GM12878 (cell line): ENCODE measurements around the gene CCDC78.

Experiments
- ATF2 ChIP-seq: IDR thresholded peaks from 2 replicates; pipeline ENCODE4 v1.6.1; 2012; ENCODE audit warnings: low read length, inconsistent platforms
- BCL3 ChIP-seq: IDR thresholded peaks from 2 replicates; pipeline ENCODE4 v1.6.1; 2011; ENCODE audit warnings: borderline replicate concordance, low read depth, mild to moderate bottlenecking, moderate library complexity, low read length; ENCODE audit not compliant: insufficient read depth, poor library complexity, severe bottlenecking
- CEBPB ChIP-seq, 2 experiments: fragments of 150-350 bp in 1 of 2; IDR thresholded peaks; 2 replicates each; pipeline ENCODE4 v1.6.1; 2012 to 2014; ENCODE audit warnings: low read depth in 2 of 2, low read length in 2 of 2, borderline replicate concordance in 1 of 2, inconsistent platforms in 1 of 2
- CTCF ChIP-seq, 3 experiments: IDR thresholded peaks in 2 of 3; conservative IDR thresholded peaks in 1 of 3; 2 replicates each; pipeline ENCODE4 v1.5.1; 2011; ENCODE audit warnings: low read depth in 3 of 3, low read length in 3 of 3, mild to moderate bottlenecking in 3 of 3, control low read depth in 2 of 3, moderate library complexity in 2 of 3, inconsistent platforms in 1 of 3, mixed read lengths in 1 of 3; ENCODE audit not compliant: control insufficient read depth in 2 of 3, insufficient read depth in 1 of 3; ENCODE audit errors: extremely low read depth in 1 of 3
- ELK1 ChIP-seq: IDR thresholded peaks from 2 replicates; pipeline ENCODE4 v1.6.1; 2012; ENCODE audit warnings: low read depth, low read length, improper control_type of control experiment
- IRF5 ChIP-seq: fragments of 450-650 bp; IDR thresholded peaks from 2 replicates; pipeline ENCODE4 v1.6.1; 2017; ENCODE audit warnings: borderline replicate concordance
- POLR2A ChIP-seq: IDR thresholded peaks from 2 replicates; pipeline ENCODE4 v1.6.1; 2011; ENCODE audit warnings: low read depth, mild to moderate bottlenecking, low read length
- POLR2AphosphoS5 ChIP-seq: IDR thresholded peaks from 2 replicates; pipeline ENCODE4 v1.6.1; 2011; ENCODE audit warnings: mild to moderate bottlenecking, low read length, inconsistent platforms
- REST ChIP-seq: IDR thresholded peaks from 2 replicates; pipeline ENCODE4 v1.6.1; 2012; ENCODE audit warnings: mild to moderate bottlenecking, low read depth, low read length
- SREBF2 ChIP-seq: IDR thresholded peaks from 2 replicates; pipeline ENCODE4 v1.6.1; 2012; ENCODE audit warnings: mild to moderate bottlenecking, low read length
- TAF1 ChIP-seq: IDR thresholded peaks from 2 replicates; pipeline ENCODE4 v1.6.1; 2011; ENCODE audit warnings: mild to moderate bottlenecking, low read depth, low read length, borderline replicate concordance
- TCF12 ChIP-seq: IDR thresholded peaks from 2 replicates; pipeline ENCODE4 v1.6.1; 2011; ENCODE audit warnings: low read depth, mild to moderate bottlenecking, low read length
- USF2 ChIP-seq: IDR thresholded peaks from 2 replicates; pipeline ENCODE4 v1.6.1; 2011; ENCODE audit warnings: low read depth, low read length, improper control_type of control experiment, borderline replicate concordance
- ZBTB40 ChIP-seq: fragments of 450-650 bp; IDR thresholded peaks from 2 replicates; pipeline ENCODE4 v1.6.1; 2016; ENCODE audit warnings: mild to moderate bottlenecking, moderate library complexity, borderline replicate concordance

GRCh38 chr16:726438-727290 is at the start of gene CCDC78, which contains the start of gene HAGHL:
- no peak for TF ChIP-seq POLR2AphosphoS5
- no peak for TF ChIP-seq REST
- TF ChIP-seq TCF12 = 0 out of 2 replicates have a peak, but pooled peaks have one; percentile 3
- no peak for TF ChIP-seq CTCF (IDR thresholded peaks at IDR 0.05 in 2 of 3, conservative IDR thresholded peaks at IDR 0.05 in 1 of 3; ENCODE audit: control insufficient read depth in 2 of 3, extremely low read depth in 1 of 3, insufficient read depth in 1 of 3, low read depth in 3 of 3, low read length in 3 of 3)
- no peak for TF ChIP-seq IRF5
- no peak for TF ChIP-seq USF2
- no peak for TF ChIP-seq SREBF2
- TF ChIP-seq ATF2 = no peak
- no peak for TF ChIP-seq ZBTB40
- no peak for TF ChIP-seq ELK1
- TF ChIP-seq POLR2A = no peak
- no peak for TF ChIP-seq TAF1
- TF ChIP-seq CEBPB (IDR thresholded peaks at IDR 0.05; ENCODE audit: borderline replicate concordance in 1 of 2, low read depth in 2 of 2, low read length in 2 of 2) = no peak
- TF ChIP-seq BCL3 = no peak
